ENCODE data around the gene CERKL.
"Not testable (repeated sequence)": the region's sequence is repeated elsewhere in the genome, so short reads cannot be mapped to it uniquely, and the experiment has no call there.

Gene CERKL

DNA sequence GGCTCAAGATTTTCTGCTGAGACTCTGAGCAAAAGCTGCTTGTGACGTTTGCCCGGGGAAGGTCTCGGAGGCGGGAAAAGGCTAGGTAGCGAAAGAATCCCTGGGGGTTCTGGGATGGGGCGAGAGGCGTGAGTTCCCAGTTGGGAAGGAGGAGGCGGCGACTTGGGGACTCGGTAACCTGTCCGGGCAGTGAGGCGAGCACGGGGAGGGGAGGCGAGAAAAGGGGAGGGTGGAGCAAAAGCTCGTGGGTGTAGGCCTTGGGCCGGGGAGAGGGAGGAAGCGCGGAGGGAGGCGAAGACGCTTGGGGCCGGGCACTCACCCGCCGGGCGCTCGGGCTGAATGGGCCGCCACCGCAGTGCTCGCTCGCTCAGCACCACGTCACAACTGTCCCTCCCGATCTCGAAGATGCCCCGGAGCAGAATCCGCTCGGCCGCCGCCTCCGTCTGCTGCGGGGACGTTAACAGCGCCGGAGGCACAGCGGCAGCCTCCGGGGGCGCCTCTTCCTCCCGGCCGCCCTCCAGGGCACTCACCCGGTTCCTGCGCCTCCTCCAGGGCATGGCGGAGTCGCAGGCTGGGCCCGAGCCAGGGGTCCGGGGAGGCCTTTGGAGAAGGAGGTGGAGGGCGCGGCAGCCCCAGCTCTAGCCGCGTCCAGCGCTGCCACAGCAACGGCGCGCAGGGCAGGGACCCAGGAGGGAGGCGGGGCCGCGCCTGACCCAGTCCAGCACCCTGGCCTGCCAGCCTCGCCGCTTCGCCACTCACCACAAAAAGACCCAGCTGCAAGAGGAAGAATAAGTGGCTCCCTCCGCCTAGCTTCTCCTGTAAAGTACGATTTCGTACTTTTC lies at the start of gene CERKL:
CERKL (minus strand) TSS at position 656 of the 842 bp plus-strand sequence; CDS start at position 557, 99 bp downstream.
- no peak for DNase-seq (ENCODE audit: low read depth)

GRCh38 chr2:181702519-181702918 lies 45.6 kb upstream of the CERKL start:
- DNase-seq (ENCODE audit: low read depth) = not testable (repeated sequence)

- DNase-seq (ENCODE audit: low read depth) = no peak
These were observed 41.3 kb upstream of the CERKL start for GRCh38 chr2:181698223-181698622.

DNA sequence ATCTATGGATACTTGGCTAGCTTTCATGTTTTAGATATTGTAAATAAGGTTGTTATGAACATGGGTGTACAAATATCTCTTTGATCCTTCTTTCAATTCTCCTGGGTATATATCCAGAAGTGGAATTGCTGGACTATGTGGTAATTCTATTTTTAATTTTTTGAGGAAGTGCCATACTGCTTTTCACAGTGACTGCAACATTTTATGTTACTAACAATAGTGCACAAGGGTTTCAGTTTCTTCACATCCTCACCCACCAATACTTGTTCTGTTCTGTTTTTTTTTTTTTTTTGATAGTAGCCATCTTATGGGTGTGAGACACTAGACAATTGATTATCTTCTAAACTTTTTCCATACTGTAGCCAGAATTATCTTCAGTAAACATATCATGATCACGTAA lies 40.7 kb upstream of the CERKL start:
- no peak for DNase-seq (ENCODE audit: low read depth)

DNA sequence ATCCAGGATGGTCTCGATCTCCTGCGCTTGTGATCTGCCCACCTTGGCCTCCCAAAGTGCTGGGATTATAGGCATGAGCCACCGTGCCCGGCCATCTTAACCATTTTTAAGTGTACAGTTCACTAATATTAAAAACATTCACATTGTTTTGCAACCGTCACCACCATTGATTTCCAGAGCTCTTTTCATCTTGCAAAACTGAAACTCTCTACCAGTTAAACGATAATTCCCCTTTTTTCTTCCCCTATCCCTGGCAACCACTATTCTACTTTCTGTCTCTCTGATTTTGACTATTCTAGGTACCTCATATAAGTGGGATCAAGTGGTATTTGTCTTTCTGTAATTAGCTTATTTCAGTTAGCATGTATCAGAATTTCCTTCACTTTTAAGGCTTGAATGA lies 40.2 kb upstream of the CERKL start:
- no peak for DNase-seq (ENCODE audit: low read depth)

DNA sequence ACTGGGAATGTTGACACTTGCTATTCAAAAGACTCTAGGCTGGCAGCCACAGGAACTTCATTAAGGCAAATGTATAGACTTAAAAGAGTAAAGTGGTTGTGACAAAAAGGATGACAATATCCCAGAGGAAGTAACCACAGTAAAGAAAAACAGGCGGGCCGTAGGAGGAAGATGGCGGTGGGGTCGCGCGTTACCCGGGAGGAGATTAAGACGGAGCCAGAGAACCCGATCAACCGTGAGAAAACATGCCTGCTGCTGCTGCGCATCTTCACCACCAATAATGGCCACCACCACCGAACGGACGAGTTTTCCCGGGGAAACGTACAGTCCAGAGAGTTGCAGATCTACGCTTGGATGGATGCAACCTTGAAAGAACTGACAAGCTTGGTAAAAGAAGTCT lies 37.4 kb upstream of the CERKL start:
- no peak for DNase-seq (ENCODE audit: low read depth)

- no peak for DNase-seq (ENCODE audit: low read depth)
These were observed 34.0 kb upstream of the CERKL start for GRCh38 chr2:181690860-181691259.

- no peak for DNase-seq (ENCODE audit: low read depth)
These were observed 29.8 kb upstream of the CERKL start for GRCh38 chr2:181686576-181687185.

- DNase-seq (ENCODE audit: low read depth) = no peak
These were observed 28.3 kb upstream of the CERKL start for GRCh38 chr2:181685150-181685688.

DNA sequence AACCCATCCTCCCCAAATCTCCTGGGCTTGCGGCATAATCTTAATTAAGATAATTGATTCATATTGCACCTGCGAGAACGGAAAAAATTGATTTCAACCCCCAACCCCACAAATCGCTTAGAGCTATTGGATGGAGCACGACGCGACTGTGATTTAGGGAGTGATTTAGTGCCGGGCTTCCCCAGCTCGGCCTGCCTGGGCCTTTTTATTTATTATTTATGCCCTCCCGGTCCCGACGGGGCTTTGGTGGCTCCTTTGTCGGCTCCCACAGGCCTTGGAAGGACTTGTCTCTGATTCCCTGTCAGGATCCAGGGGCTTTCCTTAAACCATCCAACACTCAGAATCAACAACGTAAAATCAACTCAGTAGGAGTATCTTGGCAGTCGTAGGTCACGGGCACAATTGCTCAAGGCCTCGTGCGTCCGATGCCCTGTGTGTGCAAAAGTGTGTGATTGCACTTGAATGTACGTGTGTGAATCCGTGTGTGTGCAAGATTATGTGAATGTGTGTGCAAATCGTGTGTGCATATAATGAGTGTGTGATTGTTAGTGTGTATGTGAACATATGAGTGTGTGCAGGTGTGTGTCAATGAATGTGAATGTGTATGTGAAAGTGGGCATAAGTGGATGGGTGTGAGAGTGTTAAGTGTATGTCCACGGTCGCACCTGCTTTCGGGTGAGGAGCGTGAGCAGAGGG lies 27.7 kb upstream of the CERKL start:
- no peak for DNase-seq (ENCODE audit: low read depth)

GRCh38 chr2:181683518-181684453 lies 26.9 kb upstream of the CERKL start:
- DNase-seq (ENCODE audit: low read depth) = no peak

GRCh38 chr2:181682795-181683517 lies 26.1 kb upstream of the CERKL start:
- no peak for DNase-seq (ENCODE audit: low read depth)

GRCh38 chr2:181682026-181682789 lies 25.3 kb upstream of the CERKL start:
- no peak for DNase-seq (ENCODE audit: low read depth)

GRCh38 chr2:181680937-181681811 lies 24.3 kb upstream of the CERKL start:
- DNase-seq (ENCODE audit: low read depth) = no peak

- DNase-seq (ENCODE audit: low read depth) = no peak
These were observed 23.4 kb upstream of the CERKL start, which contains the start of gene NEUROD1 for GRCh38 chr2:181680055-181680936. Gene NEUROD1, minus strand, starts transcription at chr2:181680517. Its CDS starts 1,657 bp downstream, at chr2:181678860.

- DNase-seq (ENCODE audit: low read depth) = no peak
These were observed 22.7 kb upstream of the CERKL start for GRCh38 chr2:181679544-181679979.

GRCh38 chr2:181678861-181679543 lies 22.1 kb upstream of the CERKL start:
- DNase-seq (ENCODE audit: low read depth) = no peak
